ENCODE data around the gene SRC. TPM values are rescaled to one million over a fixed set of nuclear protein-coding genes. Genes with fewer than 3 reads are reported as not detected.

SRC gene
- total RNA-seq, 1 experiment from 2014 or later = 23.3 TPM

DNA sequence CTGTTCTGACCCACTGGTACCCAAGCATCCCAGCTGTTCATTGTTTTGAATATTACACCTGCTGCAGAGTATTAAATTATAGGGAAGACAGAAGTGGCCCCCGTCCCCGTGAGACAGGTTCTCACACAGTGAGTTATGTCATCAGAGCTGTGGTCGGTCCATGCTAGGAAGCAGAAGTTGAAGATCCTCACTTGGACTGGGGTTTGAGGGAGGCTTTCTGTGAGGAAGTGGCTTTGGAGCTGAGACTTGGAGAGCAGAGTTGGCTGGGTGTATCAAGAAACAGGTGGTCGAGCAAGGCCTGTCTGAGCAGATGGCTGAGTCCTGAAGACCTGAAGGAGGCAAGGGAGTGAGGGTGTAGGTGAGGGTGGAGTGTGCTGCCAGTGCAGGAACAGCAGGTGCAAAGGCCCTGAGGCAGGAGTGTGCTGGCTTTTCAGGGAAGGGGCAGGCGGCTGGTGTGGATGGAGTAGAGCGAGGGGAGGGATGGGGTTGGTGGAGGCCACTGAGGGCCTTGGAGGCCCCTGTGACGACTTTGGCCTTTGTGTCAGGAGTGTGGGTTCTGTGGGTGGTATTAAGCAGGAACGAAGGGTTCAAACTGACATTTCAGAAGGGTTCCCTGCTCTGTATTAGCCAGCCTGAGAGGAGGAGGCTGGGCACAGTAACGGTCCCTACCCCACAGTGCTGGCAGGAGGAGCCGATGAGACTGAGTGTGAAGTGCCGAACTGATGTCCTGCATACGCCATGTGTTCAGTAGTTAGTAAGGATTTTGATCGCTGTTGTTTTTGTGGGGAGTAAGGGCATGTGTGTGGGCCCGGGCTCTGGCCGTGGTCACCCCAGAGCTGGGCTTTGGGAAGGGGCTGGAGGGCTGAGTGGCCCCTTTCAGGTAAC is 11.8 kb downstream of the SRC start:
- TF ChIP-seq, protein P1, sequence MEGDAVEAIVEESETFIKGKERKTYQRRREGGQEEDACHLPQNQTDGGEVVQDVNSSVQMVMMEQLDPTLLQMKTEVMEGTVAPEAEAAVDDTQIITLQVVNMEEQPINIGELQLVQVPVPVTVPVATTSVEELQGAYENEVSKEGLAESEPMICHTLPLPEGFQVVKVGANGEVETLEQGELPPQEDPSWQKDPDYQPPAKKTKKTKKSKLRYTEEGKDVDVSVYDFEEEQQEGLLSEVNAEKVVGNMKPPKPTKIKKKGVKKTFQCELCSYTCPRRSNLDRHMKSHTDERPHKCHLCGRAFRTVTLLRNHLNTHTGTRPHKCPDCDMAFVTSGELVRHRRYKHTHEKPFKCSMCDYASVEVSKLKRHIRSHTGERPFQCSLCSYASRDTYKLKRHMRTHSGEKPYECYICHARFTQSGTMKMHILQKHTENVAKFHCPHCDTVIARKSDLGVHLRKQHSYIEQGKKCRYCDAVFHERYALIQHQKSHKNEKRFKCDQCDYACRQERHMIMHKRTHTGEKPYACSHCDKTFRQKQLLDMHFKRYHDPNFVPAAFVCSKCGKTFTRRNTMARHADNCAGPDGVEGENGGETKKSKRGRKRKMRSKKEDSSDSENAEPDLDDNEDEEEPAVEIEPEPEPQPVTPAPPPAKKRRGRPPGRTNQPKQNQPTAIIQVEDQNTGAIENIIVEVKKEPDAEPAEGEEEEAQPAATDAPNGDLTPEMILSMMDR (conservative IDR thresholded peaks at IDR 0.05; ENCODE audit: low read depth, low read length) = no peak
- no peak for TF ChIP-seq EZH2 (IDR thresholded peaks at IDR 0.05; ENCODE audit: borderline replicate concordance, low read depth, low read length, poor library complexity, severe bottlenecking)
- no peak overlapping the region for H3K27ac ChIP-seq (ENCODE audit: low read depth, low read length, poor library complexity, severe bottlenecking)
- intact Hi-C loops (cut with micrococcal nuclease; ENCODE audit: unreplicated experiment) = no loop called here
- BruUV-seq (replicated peaks) = no TSS peak
- H3K4me1 ChIP-seq (ENCODE audit: insufficient read depth, low read length, poor library complexity, severe bottlenecking) = no peaks in the 10 kb centered on the region
- ChIA-PET CTCF (no interaction called here), POLR2A (ENCODE audit: low non-redundant PET) (no interaction called here)
- no peak overlapping the region for H3K4me3 ChIP-seq (ENCODE audit: low read depth, low read length, poor library complexity, severe bottlenecking)
- no peaks in the 10 kb centered on the region for H3K36me3 ChIP-seq (ENCODE audit: insufficient read depth, low read length, poor library complexity, severe bottlenecking)
- H3K27me3 ChIP-seq (replicated peaks; ENCODE audit: insufficient read depth, low read depth, low read length, poor library complexity) = no peaks in the 10 kb centered on the region
- no peaks in the 10 kb centered on the region for H3K9me3 ChIP-seq (ENCODE audit: low read depth, low read length, poor library complexity, severe bottlenecking)
- DNase-seq (ENCODE audit: low spot score) = no peak

DNA sequence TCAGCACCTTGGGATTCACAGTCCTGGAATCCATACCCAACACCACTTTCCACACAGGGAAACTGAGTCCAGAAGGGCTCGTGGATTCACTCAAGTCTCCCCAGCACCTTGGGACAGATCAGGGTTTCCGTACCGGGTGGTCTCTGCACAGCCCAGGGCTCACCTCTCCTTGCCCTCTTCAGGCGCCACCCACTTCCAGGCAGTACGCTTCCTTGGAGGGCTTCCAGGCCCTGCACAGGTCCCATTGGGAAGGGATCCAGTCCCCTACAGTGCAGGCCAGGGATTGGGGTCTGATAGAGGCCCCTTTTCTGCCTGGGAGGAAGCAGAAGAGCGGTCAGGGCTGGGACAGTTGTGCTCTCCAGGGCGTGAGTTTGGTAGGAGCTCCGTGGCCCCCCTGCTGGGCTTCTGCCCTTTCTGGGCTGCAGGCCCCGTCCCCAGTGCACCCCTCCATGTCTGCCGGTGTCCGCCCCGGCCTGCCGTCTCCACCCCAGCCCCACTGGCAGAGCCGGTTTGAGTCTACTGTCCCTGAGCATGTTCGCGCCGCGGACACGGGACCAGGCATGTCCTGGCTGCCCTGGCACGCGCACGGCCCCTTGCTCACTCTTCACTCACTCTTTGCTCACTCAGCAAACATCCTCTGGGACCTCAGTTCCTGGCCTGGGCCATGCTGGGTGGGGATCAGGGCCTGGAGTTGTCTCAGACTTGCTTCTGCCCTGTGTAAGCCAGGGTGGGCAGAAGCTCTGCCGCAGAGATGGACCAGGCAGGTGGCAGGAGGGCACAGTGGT is 12.6 kb downstream of the SRC start:
- intact Hi-C loops (cut with micrococcal nuclease; ENCODE audit: unreplicated experiment) = no loop called here

DNA sequence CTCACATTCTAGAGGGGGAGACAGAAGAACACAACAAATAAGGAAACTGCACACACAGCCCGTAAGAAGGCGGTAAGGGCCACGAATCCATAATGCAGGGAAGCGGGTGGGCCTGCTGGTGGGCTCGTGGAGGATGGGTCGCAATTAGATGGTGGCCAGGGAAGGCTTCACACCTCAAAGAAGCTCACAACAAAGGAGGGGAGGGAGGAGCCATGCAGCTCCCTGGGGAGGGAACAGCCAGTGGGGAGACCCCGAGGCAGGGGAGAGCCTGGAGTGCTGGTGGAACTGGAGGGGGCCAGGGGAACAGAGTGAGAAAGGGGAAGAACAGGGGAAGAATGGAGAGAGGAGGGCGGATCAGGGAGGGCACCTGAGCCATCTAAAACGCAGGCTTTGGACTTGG is 13.4 kb downstream of the SRC start:
- no peak overlapping the region for H3K27ac ChIP-seq (ENCODE audit: low read depth, low read length, poor library complexity, severe bottlenecking)
- no peaks in the 10 kb centered on the region for H3K27me3 ChIP-seq (replicated peaks; ENCODE audit: insufficient read depth, low read depth, low read length, poor library complexity)
- ChIA-PET CTCF (no interaction called here), POLR2A (ENCODE audit: low non-redundant PET) (no interaction called here)
- no peak overlapping the region for H3K4me3 ChIP-seq (ENCODE audit: low read depth, low read length, poor library complexity, severe bottlenecking)
- no peak for DNase-seq (ENCODE audit: low spot score)
- no peaks in the 10 kb centered on the region for H3K36me3 ChIP-seq (ENCODE audit: insufficient read depth, low read length, poor library complexity, severe bottlenecking)
- H3K4me1 ChIP-seq (ENCODE audit: insufficient read depth, low read length, poor library complexity, severe bottlenecking) = no peaks in the 10 kb centered on the region
- BruUV-seq (replicated peaks) = no TSS peak
- no peak for TF ChIP-seq EZH2 (IDR thresholded peaks at IDR 0.05; ENCODE audit: borderline replicate concordance, low read depth, low read length, poor library complexity, severe bottlenecking)
- TF ChIP-seq, protein P1 (conservative IDR thresholded peaks at IDR 0.05; ENCODE audit: low read depth, low read length) = no peak
- no peaks in the 10 kb centered on the region for H3K9me3 ChIP-seq (ENCODE audit: low read depth, low read length, poor library complexity, severe bottlenecking)
- intact Hi-C loops (cut with micrococcal nuclease; ENCODE audit: unreplicated experiment) = no loop called here

More for the DNA sequence above, 12.6 kb downstream of the SRC start:
- no peaks in the 10 kb centered on the region for H3K4me1 ChIP-seq (ENCODE audit: insufficient read depth, low read length, poor library complexity, severe bottlenecking)
- no peak for TF ChIP-seq EZH2 (IDR thresholded peaks at IDR 0.05; ENCODE audit: borderline replicate concordance, low read depth, low read length, poor library complexity, severe bottlenecking)
- TF ChIP-seq, protein P1 (conservative IDR thresholded peaks at IDR 0.05; ENCODE audit: low read depth, low read length) = no peak
- CTCF ChIA-PET = no interaction called here
- H3K4me3 ChIP-seq (ENCODE audit: low read depth, low read length, poor library complexity, severe bottlenecking) = no peak overlapping the region
- no peaks in the 10 kb centered on the region for H3K36me3 ChIP-seq (ENCODE audit: insufficient read depth, low read length, poor library complexity, severe bottlenecking)
- no peaks in the 10 kb centered on the region for H3K9me3 ChIP-seq (ENCODE audit: low read depth, low read length, poor library complexity, severe bottlenecking)
- POLR2A ChIA-PET (ENCODE audit: low non-redundant PET) = no interaction called here
- BruUV-seq (replicated peaks) = no TSS peak
- DNase-seq (ENCODE audit: low spot score) = no peak
- no peaks in the 10 kb centered on the region for H3K27me3 ChIP-seq (replicated peaks; ENCODE audit: insufficient read depth, low read depth, low read length, poor library complexity)
- H3K27ac ChIP-seq (ENCODE audit: low read depth, low read length, poor library complexity, severe bottlenecking) = no peak overlapping the region

Data from A673 (cell line).